ENCODE results near the gene BICD1.

- TF ChIP-seq CTCF (conservative IDR thresholded peaks at IDR 0.05) (no peak), EZH2 (IDR thresholded peaks at IDR 0.05; ENCODE audit: low read depth) (no peak)
Measured at GRCh38 chr12:32196250-32197198, 89.9 kb downstream of the BICD1 start.

All from PC-9 (cell line).